Tongue (tissue), 2 donors: ENCODE data around the gene POU2F2. TPM values are rescaled to one million over a fixed set of nuclear protein-coding genes. Genes with fewer than 3 reads are reported as not detected.

Experiments
- DNase-seq: peaks from one replicate; pipeline ENCODE4 v3.0.0-alpha.2; 2015
- total RNA-seq: library from RNA; depleted of rRNA; stranded (reverse); fragments of >200 nt; gene quantifications from one replicate; pipeline ENCODE4 v1.2.3, GENCODE V29; 2014

Gene POU2F2
- total RNA-seq, 1 donor from 2014 or later = 2.1 TPM

DNA sequence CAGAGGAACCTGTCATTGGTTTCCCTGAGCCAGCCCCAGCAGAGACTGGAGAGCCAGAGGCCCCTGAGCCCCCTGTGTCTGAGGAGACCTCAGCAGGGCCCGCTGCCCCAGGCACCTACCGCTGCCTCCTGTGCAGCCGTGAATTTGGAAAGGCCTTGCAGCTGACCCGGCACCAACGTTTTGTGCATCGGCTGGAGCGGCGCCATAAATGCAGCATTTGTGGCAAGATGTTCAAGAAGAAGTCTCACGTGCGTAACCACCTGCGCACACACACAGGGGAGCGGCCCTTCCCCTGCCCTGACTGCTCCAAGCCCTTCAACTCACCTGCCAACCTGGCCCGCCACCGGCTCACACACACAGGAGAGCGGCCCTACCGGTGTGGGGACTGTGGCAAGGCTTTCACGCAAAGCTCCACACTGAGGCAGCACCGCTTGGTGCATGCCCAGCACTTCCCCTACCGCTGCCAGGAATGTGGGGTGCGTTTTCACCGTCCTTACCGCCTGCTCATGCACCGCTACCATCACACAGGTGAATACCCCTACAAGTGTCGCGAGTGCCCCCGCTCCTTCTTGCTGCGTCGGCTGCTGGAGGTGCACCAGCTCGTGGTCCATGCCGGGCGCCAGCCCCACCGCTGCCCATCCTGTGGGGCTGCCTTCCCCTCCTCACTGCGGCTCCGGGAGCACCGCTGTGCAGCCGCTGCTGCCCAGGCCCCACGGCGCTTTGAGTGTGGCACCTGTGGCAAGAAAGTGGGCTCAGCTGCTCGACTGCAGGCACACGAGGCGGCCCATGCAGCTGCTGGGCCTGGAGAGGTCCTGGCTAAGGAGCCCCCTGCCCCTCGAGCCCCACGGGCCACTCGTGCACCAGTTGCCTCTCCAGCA is 52.1 kb downstream of the POU2F2 start:
- no peak for DNase-seq

DNA sequence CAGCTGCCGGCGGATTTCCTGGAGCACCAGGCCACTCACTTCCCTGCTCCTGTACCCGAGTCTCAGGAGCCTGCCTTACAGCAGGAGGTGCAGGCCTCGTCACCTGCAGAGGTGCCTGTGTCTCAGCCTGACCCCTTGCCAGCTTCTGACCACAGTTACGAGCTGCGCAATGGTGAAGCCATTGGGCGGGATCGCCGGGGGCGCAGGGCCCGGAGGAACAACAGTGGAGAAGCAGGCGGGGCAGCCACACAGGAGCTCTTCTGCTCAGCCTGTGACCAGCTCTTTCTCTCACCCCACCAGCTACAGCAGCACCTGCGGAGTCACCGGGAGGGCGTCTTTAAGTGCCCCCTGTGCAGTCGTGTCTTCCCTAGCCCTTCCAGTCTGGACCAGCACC is 53.0 kb downstream of the POU2F2 start:
- DNase-seq = no peak

GRCh38 chr19:42078538-42079275 is 53.5 kb downstream of the POU2F2 start:
- no peak for DNase-seq

GRCh38 chr19:42078058-42078457 is 54.2 kb downstream of the POU2F2 start:
- no peak for DNase-seq

DNA sequence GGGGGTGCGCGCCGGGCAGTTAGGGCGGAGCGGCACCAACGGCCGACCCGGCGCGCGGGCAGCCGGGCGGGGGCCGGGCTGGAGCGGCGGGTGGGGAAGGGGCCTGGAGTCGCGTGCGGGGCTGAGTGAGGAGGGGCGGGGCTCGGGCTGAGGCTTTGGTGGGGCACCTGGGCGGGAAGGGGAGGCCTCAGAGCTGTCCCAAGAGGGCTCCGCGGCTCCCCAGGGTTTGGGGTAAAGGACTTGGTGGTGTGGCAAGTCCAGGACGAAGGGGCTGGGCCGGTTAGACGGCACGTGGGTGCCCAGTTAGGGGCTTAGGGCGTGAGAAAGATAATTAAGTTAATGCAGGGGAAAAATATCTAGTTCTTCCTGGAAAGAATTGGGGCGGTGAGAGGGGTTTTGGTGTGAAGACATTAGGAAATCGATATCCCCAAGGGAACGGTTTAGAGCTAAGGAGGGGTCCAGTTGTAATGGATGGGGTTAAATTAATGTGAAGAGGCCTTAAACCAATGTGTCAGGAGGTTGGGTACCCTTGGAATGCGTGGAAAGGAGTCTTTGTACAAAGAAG is 55.8 kb downstream of the POU2F2 start:
- DNase-seq = no peak

DNA sequence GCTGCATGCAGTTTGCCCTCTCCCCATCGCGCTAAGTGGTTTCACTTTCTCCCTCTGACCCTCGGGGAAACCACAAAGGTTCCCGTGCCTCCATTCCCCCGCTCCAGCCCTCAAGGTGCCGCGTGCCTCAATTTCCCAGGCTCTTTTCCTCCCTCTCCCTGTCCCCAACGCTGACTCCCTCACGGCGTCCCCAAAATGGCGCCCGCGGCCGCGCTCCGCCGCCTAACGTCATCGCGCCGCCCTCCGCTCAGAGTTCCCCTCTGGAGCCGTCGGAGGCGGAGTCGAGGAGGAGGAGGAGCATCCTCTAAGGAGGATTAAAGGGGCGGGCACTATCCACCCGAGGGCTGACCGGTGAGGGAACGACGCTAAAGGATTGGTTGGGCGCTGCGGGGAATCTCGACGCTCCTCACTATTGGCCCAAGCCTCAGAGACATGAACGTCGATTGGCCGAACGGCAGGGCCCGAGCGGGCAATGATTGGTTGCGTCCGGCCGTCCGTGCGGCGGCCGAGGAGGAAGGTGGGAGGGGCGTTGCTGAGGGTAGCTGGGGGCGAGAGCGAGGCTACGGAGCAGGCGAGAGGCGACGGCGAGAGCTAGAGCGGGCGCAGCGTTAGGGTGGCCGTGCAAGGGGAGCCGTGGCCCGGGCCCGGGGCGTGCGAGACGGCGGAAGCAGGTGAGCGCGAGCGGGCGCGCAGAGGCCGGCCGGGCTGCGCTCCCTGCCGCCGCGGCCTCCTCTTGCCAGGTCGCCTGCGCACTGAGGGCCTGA is 56.4 kb downstream of the POU2F2 start, which contains the start of gene ZNF574:
Gene ZNF574 (plus strand): TSS at position 551 of the 764 bp plus-strand sequence. CDS start 2,441 bp downstream, outside the sequence.
- DNase-seq = peak; percentile 100

- no peak for DNase-seq
Measured at GRCh38 chr19:42075364-42075615, 57.0 kb downstream of the POU2F2 start.

DNA sequence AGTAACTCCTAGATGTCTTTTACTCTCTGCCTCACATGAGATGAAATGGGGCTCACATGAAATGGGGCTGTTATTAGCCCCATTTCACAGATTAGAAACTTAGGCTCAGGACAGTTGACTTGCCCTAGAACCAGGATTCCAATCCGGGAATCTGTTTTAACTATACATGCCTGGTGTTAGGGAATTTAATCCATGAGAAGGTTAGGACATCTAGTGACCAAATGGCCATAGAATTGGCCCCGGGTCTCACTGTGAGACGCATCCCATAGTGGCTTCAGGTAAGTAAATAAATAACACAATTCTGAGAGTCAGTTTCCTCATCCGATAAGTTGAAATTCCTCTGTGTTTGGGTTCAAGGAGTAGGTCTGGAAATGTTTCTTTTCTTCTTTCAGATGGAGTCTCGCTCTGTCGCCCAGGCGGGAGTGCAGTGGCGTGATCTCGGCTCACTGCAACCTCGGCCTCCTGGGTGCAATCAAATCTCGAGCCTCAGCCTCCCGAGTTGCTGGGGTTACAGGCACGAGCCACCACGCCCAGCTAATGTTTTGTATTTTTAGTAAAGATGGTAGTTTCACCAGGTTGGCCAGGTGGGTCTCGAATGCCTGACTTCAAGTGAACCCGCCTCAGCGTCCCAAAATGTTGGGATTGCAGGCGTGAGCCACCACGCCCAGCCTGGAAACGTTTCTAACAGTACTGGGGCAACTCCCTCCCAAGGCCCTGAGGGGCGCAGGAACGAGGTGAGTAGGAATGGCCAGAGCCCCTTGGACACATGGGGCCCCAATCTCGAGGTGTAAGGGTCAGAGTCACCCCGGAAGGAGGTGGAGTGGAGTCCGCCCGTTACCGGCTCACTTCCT is 57.5 kb downstream of the POU2F2 start:
- DNase-seq = no peak

DNA sequence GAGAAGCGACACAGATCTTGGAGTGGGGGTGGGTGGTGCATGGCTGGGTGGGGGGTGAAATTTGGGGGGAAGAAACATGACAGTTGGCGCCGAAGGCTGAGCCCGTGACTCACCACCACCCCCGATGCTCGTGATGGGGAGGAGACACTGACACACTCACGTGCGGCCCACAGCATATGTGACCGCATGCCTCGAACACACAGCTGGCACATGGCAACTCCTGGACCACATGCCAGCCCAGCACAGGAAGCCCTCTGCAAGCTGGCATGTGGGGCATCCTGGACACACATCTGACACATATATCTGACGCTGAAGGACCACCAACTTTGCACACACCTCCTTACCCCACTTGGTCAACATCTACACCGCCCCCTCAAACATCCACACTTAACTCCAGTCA is 61.0 kb downstream of the POU2F2 start:
- no peak for DNase-seq

- peak; percentile 51 for DNase-seq
Measured at GRCh38 chr19:42069619-42070351, 62.5 kb downstream of the POU2F2 start, which contains the start of gene GRIK5. GRIK5 (minus strand) TSS chr19:42070206; CDS start chr19:42065770, 4,436 bp downstream.

DNA sequence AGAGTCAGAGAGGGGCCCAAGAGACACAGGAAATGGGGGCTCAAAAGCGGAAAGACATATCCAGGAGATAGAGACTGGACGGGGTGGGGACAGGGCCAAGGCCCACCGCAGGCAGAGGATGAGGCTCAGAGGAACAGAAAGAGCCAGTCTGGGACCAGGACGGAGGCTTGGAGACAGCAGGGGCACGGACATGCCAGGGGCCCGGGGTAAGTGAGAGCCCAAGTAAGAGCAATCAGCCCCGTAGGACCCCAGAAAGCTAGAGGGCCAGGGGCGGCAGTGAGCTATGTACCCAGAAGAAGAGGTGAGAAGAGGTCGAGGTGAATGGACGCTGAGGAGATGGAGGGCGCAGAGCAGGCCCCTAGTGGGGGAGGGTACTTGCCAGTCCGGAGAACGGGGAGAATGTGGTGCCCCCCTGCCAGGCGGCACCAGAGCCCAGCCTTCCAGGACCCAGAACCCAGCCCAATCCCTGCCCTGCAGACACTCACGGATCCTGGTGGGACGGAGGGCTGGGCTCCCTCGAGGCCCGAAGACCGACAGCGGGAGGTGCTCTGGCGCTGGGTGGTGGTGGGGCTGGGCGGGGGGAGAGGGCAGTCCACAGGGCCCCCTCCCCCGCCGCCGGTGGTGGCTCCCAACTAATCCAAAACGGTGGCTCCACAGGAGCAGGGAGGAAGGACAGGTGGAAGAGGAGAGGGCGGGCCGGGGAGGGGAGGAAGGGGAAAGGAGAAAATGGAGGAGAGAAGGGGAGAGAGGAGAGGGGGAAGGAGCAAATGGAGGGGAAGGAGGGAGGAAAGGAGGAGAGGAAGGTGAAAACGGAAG is 63.3 kb downstream of the POU2F2 start:
- no peak for DNase-seq

DNA sequence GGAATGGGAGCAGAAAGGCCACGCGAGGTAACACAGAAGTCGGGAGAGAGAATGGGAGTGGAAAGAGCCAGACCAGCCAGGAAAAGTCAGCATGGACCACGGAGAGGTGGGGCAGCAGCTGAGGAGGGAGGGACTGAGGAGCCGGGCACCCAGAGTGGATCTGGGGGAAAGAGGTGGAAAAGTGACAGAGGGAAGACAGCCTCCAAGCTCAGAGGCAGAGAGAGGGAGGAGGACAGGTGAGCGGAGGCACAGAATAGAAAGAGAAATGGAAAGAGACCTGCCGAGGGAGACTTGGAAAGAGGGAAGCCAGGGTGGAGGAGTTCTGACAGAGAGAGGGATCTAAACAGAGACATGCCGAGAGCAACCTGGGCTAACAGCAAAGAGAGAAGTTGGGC is 63.9 kb downstream of the POU2F2 start:
- DNase-seq = no peak

DNA sequence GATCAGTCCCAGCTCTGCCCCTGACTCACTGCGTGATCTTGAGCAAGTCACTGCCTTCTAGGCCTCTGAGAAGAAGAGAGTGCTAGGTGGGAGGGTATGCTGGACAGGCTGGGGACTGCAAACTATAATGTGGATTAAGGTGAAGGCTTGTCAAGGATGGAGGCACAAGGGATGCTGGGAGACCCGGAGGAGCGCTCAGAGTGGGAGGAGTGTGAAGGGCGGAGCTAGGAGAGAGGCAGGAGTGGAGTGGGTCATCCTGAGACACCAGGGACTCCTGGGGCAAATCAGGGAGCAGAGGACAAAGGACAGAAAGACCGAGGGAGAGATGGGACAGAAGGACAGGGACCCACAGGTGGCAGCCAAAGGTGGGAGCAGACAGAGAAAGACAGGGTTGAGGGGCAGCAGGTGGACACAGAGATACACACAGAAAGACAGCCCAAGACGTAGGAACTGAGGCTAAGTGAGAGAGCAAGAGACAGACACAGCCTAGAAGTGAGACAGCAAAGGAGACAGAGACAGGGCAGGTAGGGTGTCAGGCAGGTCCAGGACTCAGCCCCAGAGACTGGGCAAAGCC is 64.8 kb downstream of the POU2F2 start:
- no peak for DNase-seq

DNA sequence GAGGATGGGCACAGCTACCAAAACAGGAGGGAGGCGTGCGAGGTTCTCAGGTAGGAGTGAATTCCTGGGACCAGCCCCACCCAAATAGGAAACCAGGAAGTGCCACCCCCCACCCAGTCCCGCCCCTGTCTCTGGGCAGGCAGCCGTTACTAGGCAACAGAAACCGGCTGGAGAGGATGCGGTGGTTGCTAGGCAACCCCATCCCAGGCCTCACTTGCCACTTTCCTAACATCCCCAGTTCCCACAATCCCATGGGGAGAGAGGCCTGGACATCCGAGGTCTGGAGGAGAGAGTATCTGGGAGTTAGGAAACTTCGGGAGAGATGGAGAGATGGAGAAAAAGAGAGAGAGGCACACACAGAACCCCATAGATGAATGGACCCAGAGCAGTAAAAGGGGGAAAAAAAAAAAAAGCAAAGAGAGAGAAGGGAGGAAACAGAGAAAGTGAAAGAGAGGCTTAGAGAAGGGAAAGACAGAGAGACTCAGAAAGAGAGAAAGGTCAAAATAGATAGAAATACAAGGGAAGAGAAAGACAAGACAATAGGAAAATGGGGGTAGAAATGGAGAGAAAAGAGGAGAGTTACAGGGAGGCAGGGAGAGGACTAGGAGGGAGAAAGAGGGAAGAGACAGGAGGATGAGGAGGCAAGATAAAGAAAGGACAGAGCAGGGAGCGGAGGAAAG is 66.0 kb downstream of the POU2F2 start:
- DNase-seq = peak; percentile 17

DNA sequence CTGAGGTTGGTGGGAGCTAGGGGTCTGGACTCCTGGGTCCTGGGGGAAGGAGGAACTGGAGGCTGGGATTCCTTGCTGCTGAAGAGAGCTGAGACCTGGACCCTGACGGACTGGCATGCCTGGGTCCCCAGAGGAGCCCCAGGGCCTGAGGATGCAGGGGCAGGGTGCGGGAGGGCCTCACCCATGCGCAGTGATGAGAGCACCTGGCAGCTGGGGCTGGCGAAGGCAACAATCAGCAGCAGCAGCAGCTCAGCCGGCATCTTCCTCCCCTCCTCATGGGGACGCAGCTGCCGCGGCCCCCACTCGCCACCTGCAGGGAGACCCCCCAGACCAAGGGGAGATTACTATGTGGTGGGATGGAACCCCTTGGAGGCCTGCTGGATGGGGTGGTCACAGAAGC is 66.7 kb downstream of the POU2F2 start:
- no peak for DNase-seq

- DNase-seq = no peak
Measured at GRCh38 chr19:42065051-42065450, 67.2 kb downstream of the POU2F2 start.

DNA sequence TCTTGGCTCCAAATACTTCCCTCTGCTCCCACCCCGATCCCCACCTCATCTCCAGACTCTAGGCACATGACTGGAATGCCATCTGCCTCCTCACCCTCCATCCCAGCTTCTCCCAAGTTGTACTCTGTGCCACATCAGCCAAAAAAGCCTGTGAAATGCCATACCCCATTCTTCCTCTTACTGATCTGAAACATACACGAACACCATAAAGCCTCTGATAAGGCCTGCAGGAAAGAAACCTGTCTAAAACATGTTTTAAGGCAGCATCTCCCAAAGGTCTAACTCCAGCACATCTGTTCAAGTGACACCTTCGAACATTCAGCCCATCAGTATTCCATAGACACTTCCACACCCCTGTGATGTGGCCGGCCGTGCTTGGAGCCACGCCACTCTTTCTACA is 67.8 kb downstream of the POU2F2 start:
- no peak for DNase-seq

DNA sequence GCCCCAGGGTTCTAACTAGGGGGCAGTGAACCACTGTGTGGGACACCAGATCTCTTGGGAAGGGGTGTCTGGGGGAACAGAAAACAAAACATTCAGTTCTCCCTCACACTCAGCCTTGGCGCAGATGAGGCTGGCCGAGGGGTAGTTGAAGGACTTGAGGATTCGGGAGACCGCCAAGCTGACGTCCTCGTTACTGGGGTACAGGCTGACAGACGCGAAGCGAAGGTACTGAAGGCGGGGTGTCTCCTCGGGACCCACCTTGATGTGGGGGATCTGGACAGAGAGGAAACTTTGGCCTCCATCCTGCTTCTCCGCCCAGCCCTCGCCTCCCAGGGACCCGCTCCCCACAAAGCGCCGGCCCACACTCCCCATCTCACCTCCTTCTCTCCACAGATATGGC is 69.9 kb downstream of the POU2F2 start:
- no peak for DNase-seq

DNA sequence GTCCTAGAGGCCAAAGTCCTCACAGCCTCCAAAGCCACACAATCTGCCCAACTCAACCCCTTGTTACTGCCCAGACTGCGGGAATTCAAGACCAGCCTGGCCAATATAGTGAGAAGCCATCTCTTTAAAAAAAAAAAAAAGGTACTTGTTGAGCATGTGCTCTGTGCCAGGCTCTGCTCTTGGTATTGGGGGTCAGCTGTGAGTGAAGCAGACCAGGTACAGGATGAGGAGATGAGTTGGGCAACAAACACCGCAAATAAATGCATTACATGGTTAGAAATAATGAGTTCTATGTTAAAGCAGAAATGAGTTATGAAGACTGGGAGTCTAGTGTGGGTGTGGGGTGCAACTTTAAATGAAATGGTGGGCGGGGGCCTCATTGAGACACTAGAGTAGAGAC is 72.1 kb downstream of the POU2F2 start:
- no peak for DNase-seq
